Calu3 (cell line): ENCODE results near the gene CDH22. TPM values are rescaled to one million over a fixed set of nuclear protein-coding genes. Genes with fewer than 3 reads are reported as not detected.

Experiments used
- BruUV-seq: library from RNA; stranded (reverse); fragments of 400-500 nt; replicated peaks from 2 replicates; lab custom pipeline; 2021; lab: Mats Ljungman, UMichigan
- CTCF ChIA-PET: fragments of 300-600 bp; sonication (Branson Sonifier 250); formaldehyde crosslinking; loops from one replicate; lab custom pipeline; 2022; ENCODE audit warnings: antibody characterized with exemption; lab: Charles Lee
- DNase-seq: peaks from one replicate; pipeline ENCODE4 v3.0.0; 2022
- H3K27ac Mint-ChIP-seq: one replicate; pipeline ENCODE4 v1.8.0; 2022; ENCODE audit warnings: mixed read lengths; ENCODE audit not compliant: unreplicated experiment
- H3K27me3 Mint-ChIP-seq: one replicate; pipeline ENCODE4 v1.8.0; 2022; ENCODE audit warnings: mixed read lengths; ENCODE audit not compliant: unreplicated experiment
- H3K36me3 Mint-ChIP-seq: one replicate; pipeline ENCODE4 v1.8.0; 2022; ENCODE audit warnings: mild to moderate bottlenecking, moderate library complexity, mixed read lengths; ENCODE audit not compliant: insufficient read depth, unreplicated experiment
- H3K4me1 Mint-ChIP-seq: one replicate; pipeline ENCODE4 v1.8.0; 2022; ENCODE audit warnings: mild to moderate bottlenecking, low read depth, mixed read lengths; ENCODE audit not compliant: unreplicated experiment
- H3K4me3 Mint-ChIP-seq: one replicate; pipeline ENCODE4 v1.8.0; 2022; ENCODE audit warnings: mild to moderate bottlenecking, low read depth, moderate library complexity, mixed read lengths; ENCODE audit not compliant: unreplicated experiment
- H3K9me3 Mint-ChIP-seq: one replicate; pipeline ENCODE4 v1.8.0; 2022; ENCODE audit warnings: low read depth, mixed read lengths; ENCODE audit not compliant: unreplicated experiment
- CTCF ChIP-seq: fragments of 200-600 bp; IDR thresholded peaks from one replicate; pipeline ENCODE4 v1.8.0; 2022; ENCODE audit warnings: antibody characterized with exemption; ENCODE audit not compliant: unreplicated experiment
- intact Hi-C: fragments of 100-400 bp; cut with micrococcal nuclease; formaldehyde crosslinking; loops from one replicate; pipeline ENCODE4 v1.10.0; 2022; ENCODE audit not compliant: unreplicated experiment
- total RNA-seq: library from RNA; stranded (reverse); gene quantifications from 2 replicates; pipeline ENCODE4 v1.2.3, GENCODE V29; 2022

Gene CDH22
- total RNA-seq, 1 experiment from 2014 or later, result not detected

GRCh38 chr20:46202766-46203509 is 105.4 kb downstream of the CDH22 start:
- no peak overlapping the region for H3K4me3 Mint-ChIP-seq
- TF ChIP-seq CTCF, result no peak
- intact Hi-C loops, result no loop called here
- no peak overlapping the region for H3K27ac Mint-ChIP-seq
- CTCF ChIA-PET, result interaction anchor here (0.6 to 1.6 kb wide), 4 partner anchors 13 to 174 kb away, joined by 3 to 5 read pairs (median 4); no protein-coding TSS in a partner anchor
- H3K4me1 Mint-ChIP-seq, result peaks cover 29% of the 10 kb centered on the region
- no peaks in the 10 kb centered on the region for H3K36me3 Mint-ChIP-seq
- BruUV-seq, result no TSS peak
- no peak for DNase-seq
- no peaks in the 10 kb centered on the region for H3K9me3 Mint-ChIP-seq
- H3K27me3 Mint-ChIP-seq, result peaks cover 100% of the 10 kb centered on the region

- no peaks in the 10 kb centered on the region for H3K36me3 Mint-ChIP-seq
- intact Hi-C loops, result no loop called here
- no peaks in the 10 kb centered on the region for H3K9me3 Mint-ChIP-seq
- DNase-seq, result no peak
- CTCF ChIA-PET, result no interaction called here
- H3K4me1 Mint-ChIP-seq, result peaks cover 14% of the 10 kb centered on the region
- peaks cover 100% of the 10 kb centered on the region for H3K27me3 Mint-ChIP-seq
- no peak overlapping the region for H3K27ac Mint-ChIP-seq
- TF ChIP-seq CTCF, result no peak
- BruUV-seq, result no TSS peak
- no peak overlapping the region for H3K4me3 Mint-ChIP-seq
Observed at GRCh38 chr20:46200582-46201570, 107.4 kb downstream of the CDH22 start.

GRCh38 chr20:46199198-46199597 is 109.1 kb downstream of the CDH22 start:
- no peak overlapping the region for H3K27ac Mint-ChIP-seq
- peaks cover 100% of the 10 kb centered on the region for H3K27me3 Mint-ChIP-seq
- no peaks in the 10 kb centered on the region for H3K36me3 Mint-ChIP-seq
- CTCF ChIA-PET, result no interaction called here
- no peaks in the 10 kb centered on the region for H3K9me3 Mint-ChIP-seq
- no peak overlapping the region for H3K4me3 Mint-ChIP-seq
- H3K4me1 Mint-ChIP-seq, result peaks cover 7% of the 10 kb centered on the region
- intact Hi-C loops, result no loop called here
- BruUV-seq, result no TSS peak
- no peak for DNase-seq
- TF ChIP-seq CTCF, result no peak

- Mint-ChIP-seq H3K4me1 (no peaks in the 10 kb centered on the region), H3K4me3 (no peak overlapping the region), H3K9me3 (no peaks in the 10 kb centered on the region), H3K27ac (no peak overlapping the region), H3K27me3 (peaks cover 100% of the 10 kb centered on the region), H3K36me3 (no peaks in the 10 kb centered on the region)
- DNase-seq, result no peak
- no TSS peak for BruUV-seq
- CTCF ChIA-PET, result interaction anchor here (0.5 to 1.1 kb wide), 3 partner anchors 17 to 174 kb away, joined by 3 read pairs; no protein-coding TSS in a partner anchor
- intact Hi-C loops, result no loop called here
- no peak for TF ChIP-seq CTCF
Observed at GRCh38 chr20:46196990-46197389, 111.3 kb downstream of the CDH22 start.
